ENCODE results near the gene TMCC2. TPM values are rescaled to one million over a fixed set of nuclear protein-coding genes. Genes with fewer than 3 reads are reported as not detected.

The TMCC2 gene
- total RNA-seq, 1 experiment from 2014 or later: 5.2 TPM

DNA sequence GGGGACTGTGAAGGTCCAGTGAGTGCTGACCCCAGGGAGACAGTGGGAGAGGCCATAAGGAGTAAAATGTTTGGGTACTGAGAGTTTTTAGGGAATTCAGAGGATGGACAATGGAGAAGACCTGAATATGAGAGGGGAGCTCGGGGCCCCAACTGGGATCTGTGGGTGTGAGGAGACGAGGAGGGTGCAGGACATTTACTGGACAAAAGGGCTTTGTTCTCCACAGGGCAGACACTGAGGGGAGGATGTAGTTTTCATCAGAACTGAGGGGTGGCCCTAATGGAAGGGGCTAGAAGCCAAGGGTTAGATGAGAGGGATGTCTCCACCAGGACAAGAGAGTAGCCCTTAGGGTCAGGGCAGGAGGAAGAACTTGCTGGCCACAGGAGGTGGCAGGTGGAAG, 30.0 kb downstream of the TMCC2 start:
- H3K4me1 ChIP-seq: peaks cover 53% of the 10 kb centered on the region
- peak in 1 of 2 experiments; percentile 30 for DNase-seq
- H3K4me3 ChIP-seq: no peak overlapping the region
- no peaks in the 10 kb centered on the region for H3K27me3 ChIP-seq
- no peak overlapping the region for H3K27ac ChIP-seq
- no peaks in the 10 kb centered on the region for H3K36me3 ChIP-seq
- no peaks in the 10 kb centered on the region for H3K9me3 ChIP-seq (replicated peaks)

- no peaks in the 10 kb centered on the region for H3K27me3 ChIP-seq
- H3K36me3 ChIP-seq: no peaks in the 10 kb centered on the region
- H3K27ac ChIP-seq: peak overlapping the region; percentile 62
- no peak overlapping the region for H3K4me3 ChIP-seq
- H3K9me3 ChIP-seq (replicated peaks): no peaks in the 10 kb centered on the region
- H3K4me1 ChIP-seq: peaks cover 53% of the 10 kb centered on the region
- no peak for DNase-seq
Measured at GRCh38 chr1:205258261-205258691, 30.5 kb downstream of the TMCC2 start.

DNA sequence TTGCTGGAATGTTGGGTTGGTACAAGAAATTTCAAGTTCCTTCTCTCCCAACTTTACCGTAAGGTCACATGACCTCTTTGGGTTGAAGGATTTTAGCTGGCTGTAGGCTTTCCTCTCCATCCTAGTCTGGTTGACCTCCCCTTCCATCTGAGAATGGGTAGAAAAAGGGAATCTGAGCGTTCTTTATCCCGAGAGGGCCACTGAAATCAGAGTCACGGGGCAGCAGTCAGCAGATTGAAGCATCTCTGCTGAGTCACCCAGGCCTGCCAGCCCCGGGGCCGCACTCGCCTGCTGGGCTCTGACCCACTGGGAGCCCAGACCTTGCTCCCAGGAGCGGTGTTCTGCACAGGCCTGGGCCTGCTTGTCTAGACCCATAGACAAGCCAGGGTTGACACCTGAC, 31.0 kb downstream of the TMCC2 start:
- H3K27ac ChIP-seq: peak overlapping the region; percentile 62
- H3K4me3 ChIP-seq: no peak overlapping the region
- no peaks in the 10 kb centered on the region for H3K27me3 ChIP-seq
- peaks cover 53% of the 10 kb centered on the region for H3K4me1 ChIP-seq
- H3K36me3 ChIP-seq: no peaks in the 10 kb centered on the region
- peak; percentile 52 to 60 for DNase-seq
- no peaks in the 10 kb centered on the region for H3K9me3 ChIP-seq (replicated peaks)

DNA sequence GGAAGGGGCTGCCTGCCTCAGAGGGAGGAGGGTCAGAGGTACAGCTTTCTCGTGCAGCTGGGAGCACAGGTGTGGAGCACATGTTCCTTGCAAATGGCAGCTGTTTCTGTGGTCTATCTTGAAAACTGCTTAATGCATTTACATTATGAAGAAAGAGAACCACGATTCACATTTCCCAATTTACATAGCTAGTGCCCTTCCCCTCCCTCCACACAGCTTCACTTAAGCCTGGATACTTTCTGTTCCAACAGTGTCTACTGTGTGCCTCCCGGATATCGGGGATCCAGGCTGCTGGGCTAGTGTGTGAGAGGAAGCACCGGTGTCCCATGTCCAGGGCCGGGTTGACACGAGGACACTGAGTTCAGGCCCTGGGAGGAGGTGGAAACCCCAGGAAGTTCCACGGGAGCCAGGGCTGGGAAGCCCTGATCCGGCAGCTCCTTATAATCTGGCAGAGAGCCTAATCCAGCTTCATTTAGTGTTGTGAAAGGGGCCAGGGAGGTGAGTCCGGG, 31.6 kb downstream of the TMCC2 start:
- Histone ChIP-seq H3K9me3 (replicated peaks) (no peaks in the 10 kb centered on the region), H3K4me3 (no peak overlapping the region), H3K4me1 (peaks cover 53% of the 10 kb centered on the region), H3K27ac (peak overlapping the region; percentile 62), H3K36me3 (no peaks in the 10 kb centered on the region), H3K27me3 (no peaks in the 10 kb centered on the region)
- peak; percentile 51 to 67 for DNase-seq

DNA sequence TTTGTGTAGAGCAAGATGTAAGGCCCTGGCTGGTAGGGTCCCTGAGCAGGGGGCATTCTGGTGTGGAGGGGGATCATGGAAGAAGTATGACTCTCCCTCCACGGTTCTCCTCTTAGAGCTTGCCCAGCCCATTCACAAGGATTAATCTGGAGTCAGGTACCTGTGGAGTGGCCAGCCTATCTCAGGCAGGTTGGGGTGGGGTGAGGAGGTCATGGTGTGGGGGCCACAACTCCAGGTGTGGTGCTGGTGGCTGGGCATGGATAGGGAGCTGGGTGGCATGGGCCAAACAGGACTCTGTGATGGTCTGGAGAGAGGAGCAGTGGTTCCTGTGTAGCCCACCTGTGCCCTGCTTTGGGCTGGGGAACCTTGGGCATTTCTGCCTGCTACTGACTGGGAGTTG, 32.3 kb downstream of the TMCC2 start:
- H3K27ac ChIP-seq: peak overlapping the region; percentile 62
- H3K36me3 ChIP-seq: no peaks in the 10 kb centered on the region
- peaks cover 53% of the 10 kb centered on the region for H3K4me1 ChIP-seq
- H3K27me3 ChIP-seq: no peaks in the 10 kb centered on the region
- no peaks in the 10 kb centered on the region for H3K9me3 ChIP-seq (replicated peaks)
- DNase-seq: no peak
- no peak overlapping the region for H3K4me3 ChIP-seq

- Histone ChIP-seq H3K36me3 (no peaks in the 10 kb centered on the region), H3K9me3 (replicated peaks) (no peaks in the 10 kb centered on the region), H3K4me3 (no peak overlapping the region), H3K27me3 (no peaks in the 10 kb centered on the region), H3K27ac (no peak overlapping the region), H3K4me1 (peaks cover 56% of the 10 kb centered on the region)
- DNase-seq: peak in 1 of 2 experiments; percentile 39
Measured at GRCh38 chr1:205260948-205261732, 33.4 kb downstream of the TMCC2 start.

GRCh38 chr1:205261946-205262691, 34.4 kb downstream of the TMCC2 start:
- Histone ChIP-seq H3K27ac (no peak overlapping the region), H3K4me3 (no peak overlapping the region), H3K9me3 (replicated peaks) (no peaks in the 10 kb centered on the region), H3K4me1 (peaks cover 59% of the 10 kb centered on the region), H3K36me3 (no peaks in the 10 kb centered on the region), H3K27me3 (no peaks in the 10 kb centered on the region)
- peak in 1 of 2 experiments; percentile 20 for DNase-seq

- no peak for DNase-seq
Measured at GRCh38 chr1:205262731-205263171, 35.0 kb downstream of the TMCC2 start.

GRCh38 chr1:205263580-205264190, 35.9 kb downstream of the TMCC2 start:
- Histone ChIP-seq H3K36me3 (no peaks in the 10 kb centered on the region), H3K4me1 (peaks cover 45% of the 10 kb centered on the region), H3K27me3 (no peaks in the 10 kb centered on the region), H3K4me3 (no peak overlapping the region), H3K27ac (no peak overlapping the region), H3K9me3 (replicated peaks) (no peaks in the 10 kb centered on the region)
- no peak for DNase-seq

More at GRCh38 chr1:205262731-205263171, 35.0 kb downstream of the TMCC2 start:
- Histone ChIP-seq H3K27me3 (no peaks in the 10 kb centered on the region), H3K4me1 (peaks cover 55% of the 10 kb centered on the region), H3K9me3 (replicated peaks) (no peaks in the 10 kb centered on the region), H3K4me3 (no peak overlapping the region), H3K27ac (no peak overlapping the region), H3K36me3 (no peaks in the 10 kb centered on the region)

GRCh38 chr1:205266611-205267305, 39.0 kb downstream of the TMCC2 start:
- DNase-seq: no peak
- H3K36me3 ChIP-seq: no peaks in the 10 kb centered on the region
- H3K27me3 ChIP-seq: no peaks in the 10 kb centered on the region
- no peak overlapping the region for H3K4me3 ChIP-seq
- no peaks in the 10 kb centered on the region for H3K9me3 ChIP-seq (replicated peaks)
- H3K4me1 ChIP-seq: peaks cover 24% of the 10 kb centered on the region
- 0 out of 2 replicates have a peak overlapping the region, but pooled peaks have one; percentile 9 for H3K27ac ChIP-seq

DNA sequence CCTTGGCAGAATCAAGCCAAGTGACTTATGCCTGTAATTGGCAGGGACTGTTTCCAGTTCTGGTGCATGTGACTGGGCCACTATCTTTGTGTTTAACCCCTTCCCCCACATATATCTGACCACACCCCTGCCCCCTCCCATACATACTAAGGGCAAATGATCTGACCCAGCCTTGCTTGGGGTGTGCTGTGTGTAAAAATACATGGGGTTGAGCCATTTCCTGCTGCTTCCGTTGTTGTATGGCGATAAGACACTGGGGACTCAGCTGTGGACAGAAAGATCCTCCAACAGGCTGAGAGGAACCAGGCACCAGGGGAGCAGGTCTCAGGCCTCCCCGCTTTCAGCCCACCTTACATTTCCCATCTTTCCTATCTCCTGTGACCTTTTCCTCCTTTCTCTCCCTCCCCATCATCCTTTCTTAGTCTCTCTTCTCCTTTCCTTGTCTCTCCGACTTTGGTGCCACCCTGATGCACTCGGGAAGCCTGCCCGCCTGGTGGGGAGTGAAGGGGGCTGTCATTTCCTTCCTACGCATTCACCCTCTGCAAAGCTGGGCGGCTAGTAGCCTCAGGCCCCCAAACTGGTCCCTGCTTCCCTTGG, 39.7 kb downstream of the TMCC2 start:
- H3K9me3 ChIP-seq (replicated peaks): no peaks in the 10 kb centered on the region
- H3K27ac ChIP-seq: no peak overlapping the region
- no peaks in the 10 kb centered on the region for H3K27me3 ChIP-seq
- no peaks in the 10 kb centered on the region for H3K36me3 ChIP-seq
- no peak overlapping the region for H3K4me3 ChIP-seq
- H3K4me1 ChIP-seq: peaks cover 17% of the 10 kb centered on the region
- no peak for DNase-seq

DNA sequence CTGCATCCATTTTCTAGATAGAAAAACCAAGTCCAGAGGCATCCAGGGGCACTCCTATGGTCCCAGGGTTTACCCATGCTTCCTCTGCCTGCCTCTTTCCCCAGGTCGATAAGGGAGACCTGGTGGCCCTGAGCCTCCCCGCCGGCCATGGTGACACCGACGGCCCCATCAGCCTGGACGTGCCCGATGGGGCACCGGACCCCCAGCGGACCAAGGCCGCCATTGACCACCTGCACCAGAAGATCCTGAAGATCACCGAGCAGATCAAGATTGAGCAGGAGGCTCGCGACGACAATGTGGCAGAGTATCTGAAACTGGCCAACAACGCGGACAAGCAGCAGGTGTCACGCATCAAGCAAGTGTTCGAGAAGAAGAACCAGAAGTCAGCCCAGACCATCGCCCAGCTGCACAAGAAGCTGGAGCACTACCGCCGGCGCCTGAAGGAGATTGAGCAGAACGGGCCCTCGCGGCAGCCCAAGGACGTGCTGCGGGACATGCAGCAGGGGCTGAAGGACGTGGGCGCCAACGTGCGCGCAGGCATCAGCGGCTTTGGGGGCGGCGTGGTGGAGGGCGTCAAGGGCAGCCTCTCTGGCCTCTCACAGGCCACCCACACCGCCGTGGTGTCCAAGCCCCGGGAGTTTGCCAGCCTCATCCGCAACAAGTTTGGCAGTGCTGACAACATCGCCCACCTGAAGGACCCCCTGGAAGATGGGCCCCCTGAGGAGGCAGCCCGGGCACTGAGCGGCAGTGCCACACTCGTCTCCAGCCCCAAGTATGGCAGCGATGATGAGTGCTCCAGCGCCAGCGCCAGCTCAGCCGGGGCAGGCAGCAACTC, 41.3 kb downstream of the TMCC2 start:
- Histone ChIP-seq H3K27ac (no peak overlapping the region), H3K4me1 (peaks cover 15% of the 10 kb centered on the region), H3K4me3 (no peak overlapping the region), H3K9me3 (replicated peaks) (no peaks in the 10 kb centered on the region), H3K36me3 (no peaks in the 10 kb centered on the region), H3K27me3 (no peaks in the 10 kb centered on the region)
- no peak for DNase-seq

DNA sequence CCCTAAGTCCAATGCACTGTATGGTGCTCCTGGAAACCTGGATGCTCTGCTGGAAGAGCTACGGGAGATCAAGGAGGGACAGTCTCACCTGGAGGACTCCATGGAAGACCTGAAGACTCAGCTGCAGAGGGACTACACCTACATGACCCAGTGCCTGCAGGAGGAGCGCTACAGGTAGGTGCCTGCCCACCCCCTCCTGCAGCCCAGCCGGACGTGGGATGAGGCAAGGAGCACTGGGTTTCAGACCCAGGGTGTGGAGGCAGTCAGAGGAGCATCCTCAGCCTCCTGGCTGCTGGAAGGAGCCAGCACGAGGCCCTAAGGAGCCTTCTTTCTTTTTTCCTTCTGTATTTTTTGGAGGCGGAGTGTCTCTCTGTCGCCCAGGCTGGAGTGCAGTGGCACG, 42.0 kb downstream of the TMCC2 start:
- Histone ChIP-seq H3K4me1 (peaks cover 15% of the 10 kb centered on the region), H3K36me3 (no peaks in the 10 kb centered on the region), H3K9me3 (replicated peaks) (no peaks in the 10 kb centered on the region), H3K4me3 (no peak overlapping the region), H3K27me3 (no peaks in the 10 kb centered on the region), H3K27ac (no peak overlapping the region)
- no peak for DNase-seq
